WTC11 (cell line): ENCODE measurements around the gene WIZ. TPM values are rescaled to one million over a fixed set of nuclear protein-coding genes. Genes with fewer than 3 reads are reported as not detected.

ENCODE experiments used
- ATAC-seq: fragments of 200-7000 bp; cut with Tn5 transposase; 2 replicates; pipeline ENCODE4 v1.10.0; 2021; ENCODE audit warnings: mild to moderate bottlenecking, moderate library complexity
- CTCF ChIA-PET: fragments of 300-600 bp; sonication (Branson Sonifier 250); formaldehyde crosslinking; loops from one replicate; lab custom pipeline; 2021; ENCODE audit warnings: antibody characterized with exemption; lab: Charles Lee
- POLR2A ChIA-PET: fragments of 350-600 bp; sonication (Branson Sonifier 250); formaldehyde crosslinking; loops from one replicate; lab custom pipeline; 2021; ENCODE audit warnings: antibody characterized with exemption; lab: Charles Lee
- DNase-seq: peaks from one replicate; pipeline ENCODE4 v3.0.0; 2021; ENCODE audit warnings: low spot score
- H3K27ac Mint-ChIP-seq: 2 replicates; pipeline ENCODE4 v1.8.0; 2021; ENCODE audit warnings: mixed read lengths
- H3K27me3 Mint-ChIP-seq: 2 replicates; pipeline ENCODE4 v1.8.0; 2021; ENCODE audit warnings: low read depth, mild to moderate bottlenecking, moderate library complexity, mixed read lengths
- H3K36me3 Mint-ChIP-seq: 2 replicates; pipeline ENCODE4 v1.8.0; 2021; ENCODE audit warnings: mixed read lengths
- H3K4me1 Mint-ChIP-seq: 2 replicates; pipeline ENCODE4 v1.8.0; 2022; ENCODE audit warnings: mixed read lengths
- H3K4me3 Mint-ChIP-seq: 2 replicates; pipeline ENCODE4 v1.8.0; 2021; ENCODE audit warnings: mild to moderate bottlenecking, moderate library complexity, mixed read lengths
- H3K9me3 Mint-ChIP-seq: 2 replicates; pipeline ENCODE4 v1.8.0; 2021; ENCODE audit warnings: mixed read lengths
- AR ChIP-seq: fragments of 250-450 bp; sonication (Bioruptor Pico); IDR thresholded peaks from 2 replicates; pipeline ENCODE4 v1.9.0; 2021; ENCODE audit warnings: mild to moderate bottlenecking
- ATF3 ChIP-seq: sonication (generic); formaldehyde crosslinking; conservative IDR thresholded peaks from 2 replicates; pipeline ENCODE4 v1.8.1; 2022; ENCODE audit warnings: mild to moderate bottlenecking, missing genetic modification reagents
- CREM ChIP-seq: sonication (generic); formaldehyde crosslinking; IDR thresholded peaks from 2 replicates; pipeline ENCODE4 v1.8.1; 2022; ENCODE audit warnings: mild to moderate bottlenecking, missing genetic modification reagents, moderate library complexity
- EMX1 ChIP-seq: fragments of 250-450 bp; sonication (Bioruptor Pico); IDR thresholded peaks from 2 replicates; pipeline ENCODE4 v1.8.0; 2021; ENCODE audit warnings: mild to moderate bottlenecking
- FOXP4 ChIP-seq: sonication (generic); formaldehyde crosslinking; IDR thresholded peaks from 2 replicates; pipeline ENCODE4 v1.8.0; 2022; ENCODE audit warnings: mild to moderate bottlenecking, missing genetic modification reagents
- GRHL2 ChIP-seq: fragments of 250-450 bp; sonication (Bioruptor Pico); IDR thresholded peaks from 2 replicates; pipeline ENCODE4 v1.8.0; 2022; ENCODE audit warnings: mild to moderate bottlenecking, moderate library complexity; ENCODE audit not compliant: insufficient replicate concordance, severe bottlenecking
- GTF2I ChIP-seq: fragments of 250-450 bp; sonication (Bioruptor Pico); conservative IDR thresholded peaks from 2 replicates; pipeline ENCODE4 v1.4.0; 2021; ENCODE audit warnings: mild to moderate bottlenecking
- HMGA2 ChIP-seq: fragments of 250-450 bp; sonication (Bioruptor Pico); IDR thresholded peaks from 2 replicates; pipeline ENCODE4 v1.4.0; 2021; ENCODE audit warnings: mild to moderate bottlenecking, moderate library complexity
- KAT7 ChIP-seq: sonication (generic); formaldehyde crosslinking; IDR thresholded peaks from 2 replicates; pipeline ENCODE4 v1.8.1; 2023; ENCODE audit warnings: missing genetic modification reagents, mild to moderate bottlenecking, borderline replicate concordance
- MYBL2 ChIP-seq: sonication (generic); formaldehyde crosslinking; IDR thresholded peaks from 2 replicates; pipeline ENCODE4 v1.8.1; 2023; ENCODE audit warnings: mild to moderate bottlenecking, moderate library complexity, missing genetic modification reagents
- NFE2L1 ChIP-seq: sonication (generic); formaldehyde crosslinking; IDR thresholded peaks from 2 replicates; pipeline ENCODE4 v1.8.1; 2023; ENCODE audit warnings: missing genetic modification reagents
- NR1H2 ChIP-seq: sonication (generic); formaldehyde crosslinking; IDR thresholded peaks from 2 replicates; pipeline ENCODE4 v1.9.0; 2021; ENCODE audit warnings: mild to moderate bottlenecking, moderate library complexity, missing genetic modification reagents
- PRRX2 ChIP-seq: fragments of 250-450 bp; sonication (Bioruptor Pico); IDR thresholded peaks from 2 replicates; pipeline ENCODE4 v1.8.0; 2021; ENCODE audit warnings: mild to moderate bottlenecking
- SMAD3 ChIP-seq: sonication (generic); formaldehyde crosslinking; IDR thresholded peaks from 2 replicates; pipeline ENCODE4 v1.8.0; 2022; ENCODE audit warnings: missing genetic modification reagents, mild to moderate bottlenecking, borderline replicate concordance
- TCF7 ChIP-seq: sonication (generic); formaldehyde crosslinking; IDR thresholded peaks from 2 replicates; pipeline ENCODE4 v1.8.0; 2022; ENCODE audit warnings: mild to moderate bottlenecking, low read depth, missing genetic modification reagents, moderate library complexity
- ZNF121 ChIP-seq: sonication (generic); formaldehyde crosslinking; IDR thresholded peaks from 2 replicates; pipeline ENCODE4 v1.8.0; 2023; ENCODE audit warnings: missing genetic modification reagents
- ZNF219 ChIP-seq: sonication (generic); formaldehyde crosslinking; IDR thresholded peaks from 2 replicates; pipeline ENCODE4 v1.8.0; 2023; ENCODE audit warnings: missing genetic modification reagents, mild to moderate bottlenecking, borderline replicate concordance
- ZNF263 ChIP-seq: sonication (generic); formaldehyde crosslinking; IDR thresholded peaks from 2 replicates; pipeline ENCODE4 v1.8.1; 2022; ENCODE audit warnings: low read depth, mild to moderate bottlenecking, moderate library complexity, missing genetic modification reagents
- ZNF317 ChIP-seq: sonication (generic); formaldehyde crosslinking; IDR thresholded peaks from 2 replicates; pipeline ENCODE4 v1.8.1; 2023; ENCODE audit warnings: low read depth, mild to moderate bottlenecking, moderate library complexity, missing genetic modification reagents, borderline replicate concordance
- ZNF423 ChIP-seq: fragments of 250-450 bp; sonication (Bioruptor Pico); IDR thresholded peaks from 2 replicates; pipeline ENCODE4 v2.1.2; 2022; ENCODE audit warnings: mild to moderate bottlenecking, moderate library complexity
- total RNA-seq: library from RNA; stranded (reverse); gene quantifications from 3 replicates; pipeline ENCODE4 v1.2.3, GENCODE V29; 2021
- TF ChIP-seq, protein P1 (sequence below): fragments of 250-450 bp; sonication (Bioruptor Pico); IDR thresholded peaks from 2 replicates; pipeline ENCODE4 v1.9.0; 2021; ENCODE audit warnings: mild to moderate bottlenecking
- TF ChIP-seq, protein P2 (sequence below): fragments of 250-450 bp; sonication (Bioruptor Pico); IDR thresholded peaks from 2 replicates; pipeline ENCODE4 v1.8.0; 2021; ENCODE audit warnings: mild to moderate bottlenecking
- TF ChIP-seq, protein P3 (sequence below): sonication (generic); formaldehyde crosslinking; IDR thresholded peaks from 2 replicates; pipeline ENCODE4 v1.8.0; 2022; ENCODE audit warnings: mild to moderate bottlenecking, missing genetic modification reagents
- TF ChIP-seq, protein P4 (sequence below): fragments of 200-600 bp; IDR thresholded peaks from 2 replicates; pipeline ENCODE4 v1.8.0; 2022; ENCODE audit warnings: antibody characterized with exemption

Gene WIZ
- total RNA-seq, 1 experiment from 2014 or later = 43.9 TPM

DNA sequence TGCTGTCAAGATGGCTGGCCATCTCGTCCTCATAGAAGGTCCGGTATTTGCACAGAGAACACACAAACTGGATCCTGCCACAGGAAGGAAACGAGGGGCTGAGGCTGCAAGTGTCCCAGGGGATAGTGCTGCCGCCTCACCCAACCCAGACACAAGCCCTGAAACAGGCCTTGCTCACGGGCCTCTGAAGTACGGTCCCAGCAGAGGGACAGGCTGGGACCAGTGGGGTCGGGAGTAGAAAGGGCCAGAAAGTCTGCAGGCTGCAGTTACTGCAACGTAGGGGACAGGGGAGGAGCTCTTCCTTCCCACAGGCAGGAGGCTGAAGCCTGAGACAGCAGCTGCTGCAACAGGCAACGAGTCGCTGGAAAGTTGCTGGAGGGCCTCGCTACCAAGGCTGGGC, 52.0 kb downstream of the WIZ start (continued):
- TF ChIP-seq ZNF263 (CRISPR knock-in tag) = no peak
- no peak for TF ChIP-seq EMX1 (CRISPR knock-in tag)
- TF ChIP-seq GTF2I (CRISPR knock-in tag) = no peak
- no peak for TF ChIP-seq ZNF219 (CRISPR knock-in tag)
- TF ChIP-seq NFE2L1 (CRISPR knock-in tag) = no peak
- TF ChIP-seq MYBL2 (CRISPR knock-in tag) = no peak
- TF ChIP-seq AR (CRISPR knock-in tag) = no peak
- TF ChIP-seq GRHL2 (CRISPR knock-in tag) = no peak
- TF ChIP-seq ZNF317 = no peak

DNA sequence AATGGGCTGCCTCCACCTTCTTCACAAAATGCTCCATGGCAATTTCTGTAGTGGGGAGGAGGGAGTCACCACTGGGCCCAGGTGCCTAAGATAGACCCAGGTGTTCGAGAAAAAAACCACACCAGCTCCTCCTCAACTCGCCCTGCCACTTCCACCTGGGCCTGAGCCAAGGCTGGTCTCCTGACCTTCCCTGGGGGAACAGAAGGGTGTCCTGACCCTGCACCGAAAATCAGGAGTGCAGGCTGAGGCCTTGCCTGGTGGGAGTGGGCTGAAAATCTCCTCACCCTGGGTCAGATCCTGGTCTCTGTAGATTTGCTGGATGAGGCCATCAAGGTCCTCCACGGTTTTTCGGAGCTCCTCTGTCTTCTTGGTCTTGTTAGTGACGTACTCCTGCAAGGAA, 52.5 kb downstream of the WIZ start:
- CTCF ChIA-PET = no interaction called here
- H3K36me3 Mint-ChIP-seq = peaks cover 65% of the 10 kb centered on the region

More for the DNA sequence above, 52.5 kb downstream of the WIZ start:
- Mint-ChIP-seq H3K27me3 (no peaks in the 10 kb centered on the region), H3K27ac (peak overlapping the region; percentile 32; the same call in 1 of the 2 replicates), H3K4me3 (no peak overlapping the region), H3K4me1 (no peaks in the 10 kb centered on the region), H3K9me3 (no peaks in the 10 kb centered on the region)
- DNase-seq (no peak), ATAC-seq (no peak)
- POLR2A ChIA-PET = no interaction called here
- no peak for TF ChIP-seq SMAD3 (CRISPR knock-in tag)
- TF ChIP-seq ZNF423 (CRISPR knock-in tag) = no peak
- no peak for TF ChIP-seq ZNF121 (CRISPR knock-in tag)
- TF ChIP-seq TCF7 (CRISPR knock-in tag) = no peak
- TF ChIP-seq FOXP4 = no peak
- no peak for TF ChIP-seq HMGA2 (CRISPR knock-in tag)
- TF ChIP-seq, protein P1, sequence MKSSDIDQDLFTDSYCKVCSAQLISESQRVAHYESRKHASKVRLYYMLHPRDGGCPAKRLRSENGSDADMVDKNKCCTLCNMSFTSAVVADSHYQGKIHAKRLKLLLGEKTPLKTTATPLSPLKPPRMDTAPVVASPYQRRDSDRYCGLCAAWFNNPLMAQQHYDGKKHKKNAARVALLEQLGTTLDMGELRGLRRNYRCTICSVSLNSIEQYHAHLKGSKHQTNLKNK = no peak
- TF ChIP-seq, protein P2, sequence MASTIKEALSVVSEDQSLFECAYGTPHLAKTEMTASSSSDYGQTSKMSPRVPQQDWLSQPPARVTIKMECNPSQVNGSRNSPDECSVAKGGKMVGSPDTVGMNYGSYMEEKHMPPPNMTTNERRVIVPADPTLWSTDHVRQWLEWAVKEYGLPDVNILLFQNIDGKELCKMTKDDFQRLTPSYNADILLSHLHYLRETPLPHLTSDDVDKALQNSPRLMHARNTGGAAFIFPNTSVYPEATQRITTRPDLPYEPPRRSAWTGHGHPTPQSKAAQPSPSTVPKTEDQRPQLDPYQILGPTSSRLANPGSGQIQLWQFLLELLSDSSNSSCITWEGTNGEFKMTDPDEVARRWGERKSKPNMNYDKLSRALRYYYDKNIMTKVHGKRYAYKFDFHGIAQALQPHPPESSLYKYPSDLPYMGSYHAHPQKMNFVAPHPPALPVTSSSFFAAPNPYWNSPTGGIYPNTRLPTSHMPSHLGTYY = no peak
- no peak for TF ChIP-seq ATF3 (CRISPR knock-in tag)
- TF ChIP-seq PRRX2 = no peak
- no peak for TF ChIP-seq NR1H2 (CRISPR knock-in tag)
- TF ChIP-seq, protein P3, sequence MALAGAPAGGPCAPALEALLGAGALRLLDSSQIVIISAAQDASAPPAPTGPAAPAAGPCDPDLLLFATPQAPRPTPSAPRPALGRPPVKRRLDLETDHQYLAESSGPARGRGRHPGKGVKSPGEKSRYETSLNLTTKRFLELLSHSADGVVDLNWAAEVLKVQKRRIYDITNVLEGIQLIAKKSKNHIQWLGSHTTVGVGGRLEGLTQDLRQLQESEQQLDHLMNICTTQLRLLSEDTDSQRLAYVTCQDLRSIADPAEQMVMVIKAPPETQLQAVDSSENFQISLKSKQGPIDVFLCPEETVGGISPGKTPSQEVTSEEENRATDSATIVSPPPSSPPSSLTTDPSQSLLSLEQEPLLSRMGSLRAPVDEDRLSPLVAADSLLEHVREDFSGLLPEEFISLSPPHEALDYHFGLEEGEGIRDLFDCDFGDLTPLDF (CRISPR knock-in tag) = no peak
- TF ChIP-seq MYBL2 (CRISPR knock-in tag) = no peak
- TF ChIP-seq ZNF219 (CRISPR knock-in tag) = no peak
- no peak for TF ChIP-seq CREM (CRISPR knock-in tag)
- TF ChIP-seq GTF2I (CRISPR knock-in tag) = no peak
- TF ChIP-seq, protein P4, sequence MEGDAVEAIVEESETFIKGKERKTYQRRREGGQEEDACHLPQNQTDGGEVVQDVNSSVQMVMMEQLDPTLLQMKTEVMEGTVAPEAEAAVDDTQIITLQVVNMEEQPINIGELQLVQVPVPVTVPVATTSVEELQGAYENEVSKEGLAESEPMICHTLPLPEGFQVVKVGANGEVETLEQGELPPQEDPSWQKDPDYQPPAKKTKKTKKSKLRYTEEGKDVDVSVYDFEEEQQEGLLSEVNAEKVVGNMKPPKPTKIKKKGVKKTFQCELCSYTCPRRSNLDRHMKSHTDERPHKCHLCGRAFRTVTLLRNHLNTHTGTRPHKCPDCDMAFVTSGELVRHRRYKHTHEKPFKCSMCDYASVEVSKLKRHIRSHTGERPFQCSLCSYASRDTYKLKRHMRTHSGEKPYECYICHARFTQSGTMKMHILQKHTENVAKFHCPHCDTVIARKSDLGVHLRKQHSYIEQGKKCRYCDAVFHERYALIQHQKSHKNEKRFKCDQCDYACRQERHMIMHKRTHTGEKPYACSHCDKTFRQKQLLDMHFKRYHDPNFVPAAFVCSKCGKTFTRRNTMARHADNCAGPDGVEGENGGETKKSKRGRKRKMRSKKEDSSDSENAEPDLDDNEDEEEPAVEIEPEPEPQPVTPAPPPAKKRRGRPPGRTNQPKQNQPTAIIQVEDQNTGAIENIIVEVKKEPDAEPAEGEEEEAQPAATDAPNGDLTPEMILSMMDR = no peak
- TF ChIP-seq KAT7 (CRISPR knock-in tag) = no peak
